ENCODE measurements around the gene STX2. TPM values are rescaled to one million over a fixed set of nuclear protein-coding genes. Genes with fewer than 3 reads are reported as not detected.

STX2 gene
- total RNA-seq, 2 experiments from 2014 or later, result 13.4 to 14.1 TPM

DNA sequence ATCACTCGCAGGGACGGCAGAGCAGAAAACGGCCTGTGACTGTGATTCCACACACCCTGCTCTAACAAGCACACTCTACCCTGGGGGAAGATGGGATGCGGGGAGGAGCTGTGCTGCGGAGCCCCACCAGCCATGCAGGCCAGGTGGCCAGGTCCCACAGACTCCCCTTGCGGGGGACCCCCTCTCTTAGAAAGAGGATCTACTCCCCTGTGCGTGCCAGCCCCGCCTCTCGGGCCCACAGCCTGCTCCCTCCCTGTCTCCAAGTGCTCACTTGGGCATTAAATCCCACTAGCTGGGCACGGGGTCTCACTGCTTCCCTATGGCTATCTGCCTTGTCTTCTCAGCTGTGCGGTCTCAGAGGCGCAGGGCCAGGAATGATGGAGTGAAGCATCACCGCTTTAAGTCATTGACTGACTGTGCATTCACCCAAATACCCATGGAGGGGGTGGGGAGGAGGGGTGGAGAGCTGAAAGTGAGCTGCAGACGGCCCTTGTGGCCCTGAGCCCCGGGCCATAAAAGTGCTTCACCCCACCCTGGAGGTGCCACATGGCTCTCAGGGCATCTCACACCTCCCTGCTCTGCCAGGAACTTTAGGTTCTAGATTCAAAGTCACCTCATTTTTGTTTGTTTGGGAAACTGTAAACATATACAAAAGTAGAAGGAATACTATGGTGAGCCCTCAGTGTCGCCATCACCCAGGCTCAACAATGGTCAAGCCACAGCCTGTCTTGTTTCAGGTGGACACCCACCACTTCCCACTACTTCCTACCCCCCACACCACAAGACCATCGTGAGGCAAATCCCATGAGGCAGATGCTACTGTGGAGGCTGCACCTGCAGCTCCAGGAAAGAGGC lies 9.4 kb downstream of the STX2 start:
- peaks cover 25% of the 10 kb centered on the region for H3K4me1 Mint-ChIP-seq (ENCODE audit: low read depth)
- Histone ChIP-seq H3K27ac (ENCODE audit: low read depth in 1 of 2, low read length in 2 of 2) (no peak overlapping the region), H3K27me3 (ENCODE audit: control insufficient read depth in 1 of 2, insufficient read depth in 2 of 2, low read length in 2 of 2) (no peaks in the 10 kb centered on the region), H3K4me1 (ENCODE audit: insufficient read depth, low read length) (peaks cover 11% of the 10 kb centered on the region), H3K9me3 (ENCODE audit: control insufficient read depth in 1 of 2, insufficient read depth in 1 of 2, low read length in 2 of 2) (no peaks in the 10 kb centered on the region), H3K36me3 (ENCODE audit: insufficient read depth, low read length) (no peaks in the 10 kb centered on the region), H3K4me3 (ENCODE audit: low read length) (no peak overlapping the region)
- no peak for ATAC-seq (ENCODE audit: poor library complexity)
- H3K4me3 Mint-ChIP-seq, result no peak overlapping the region
- TF ChIP-seq, protein P1, sequence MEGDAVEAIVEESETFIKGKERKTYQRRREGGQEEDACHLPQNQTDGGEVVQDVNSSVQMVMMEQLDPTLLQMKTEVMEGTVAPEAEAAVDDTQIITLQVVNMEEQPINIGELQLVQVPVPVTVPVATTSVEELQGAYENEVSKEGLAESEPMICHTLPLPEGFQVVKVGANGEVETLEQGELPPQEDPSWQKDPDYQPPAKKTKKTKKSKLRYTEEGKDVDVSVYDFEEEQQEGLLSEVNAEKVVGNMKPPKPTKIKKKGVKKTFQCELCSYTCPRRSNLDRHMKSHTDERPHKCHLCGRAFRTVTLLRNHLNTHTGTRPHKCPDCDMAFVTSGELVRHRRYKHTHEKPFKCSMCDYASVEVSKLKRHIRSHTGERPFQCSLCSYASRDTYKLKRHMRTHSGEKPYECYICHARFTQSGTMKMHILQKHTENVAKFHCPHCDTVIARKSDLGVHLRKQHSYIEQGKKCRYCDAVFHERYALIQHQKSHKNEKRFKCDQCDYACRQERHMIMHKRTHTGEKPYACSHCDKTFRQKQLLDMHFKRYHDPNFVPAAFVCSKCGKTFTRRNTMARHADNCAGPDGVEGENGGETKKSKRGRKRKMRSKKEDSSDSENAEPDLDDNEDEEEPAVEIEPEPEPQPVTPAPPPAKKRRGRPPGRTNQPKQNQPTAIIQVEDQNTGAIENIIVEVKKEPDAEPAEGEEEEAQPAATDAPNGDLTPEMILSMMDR (IDR thresholded peaks at IDR 0.05), result no peak
- no peaks in the 10 kb centered on the region for H3K36me3 Mint-ChIP-seq (ENCODE audit: low read depth)
- H3K27ac Mint-ChIP-seq, result no peak overlapping the region
- H3K9me3 Mint-ChIP-seq, result no peaks in the 10 kb centered on the region
- ChIA-PET CTCF (no interaction called here), POLR2A (no interaction called here)
- H3K27me3 Mint-ChIP-seq, result no peaks in the 10 kb centered on the region
- intact Hi-C loops (cut with DNase I, micrococcal nuclease), result loop anchor here in 1 of 2 experiments (10.0 kb wide), 1 partner anchor 885 kb away; the partner anchor contains the start of gene SFSWAP
- no peak for DNase-seq

DNA sequence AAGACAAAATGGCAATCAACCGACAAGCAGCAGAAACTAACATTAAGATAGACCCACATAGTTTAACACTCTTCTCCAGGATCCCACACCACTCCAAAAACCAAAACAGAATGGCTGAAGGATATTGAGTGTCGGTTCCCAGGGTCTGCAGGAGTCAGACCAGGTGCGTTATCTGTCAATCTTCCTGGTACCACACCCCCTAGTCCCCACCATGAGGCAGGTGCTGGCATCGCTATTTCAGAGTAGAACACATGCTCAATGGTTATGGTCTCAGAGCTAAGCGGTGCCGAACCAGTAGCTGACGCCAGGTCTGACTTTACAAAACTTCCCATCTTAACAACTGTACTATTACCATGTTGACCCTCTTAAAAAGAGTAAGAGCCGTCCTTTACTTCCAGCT lies 10.2 kb downstream of the STX2 start:
- DNase-seq (no peak), ATAC-seq (ENCODE audit: poor library complexity) (no peak)
- H3K27me3 Mint-ChIP-seq, result no peaks in the 10 kb centered on the region
- TF ChIP-seq, protein P1 (IDR thresholded peaks at IDR 0.05), result no peak
- Histone ChIP-seq H3K36me3 (ENCODE audit: insufficient read depth, low read length) (no peaks in the 10 kb centered on the region), H3K27ac (ENCODE audit: low read depth in 1 of 2, low read length in 2 of 2) (no peak overlapping the region), H3K9me3 (ENCODE audit: control insufficient read depth in 1 of 2, insufficient read depth in 1 of 2, low read length in 2 of 2) (no peaks in the 10 kb centered on the region), H3K4me3 (ENCODE audit: low read length) (no peak overlapping the region), H3K4me1 (ENCODE audit: insufficient read depth, low read length) (peaks cover 11% of the 10 kb centered on the region), H3K27me3 (ENCODE audit: control insufficient read depth in 1 of 2, insufficient read depth in 2 of 2, low read length in 2 of 2) (no peaks in the 10 kb centered on the region)
- no peak overlapping the region for H3K4me3 Mint-ChIP-seq
- no peaks in the 10 kb centered on the region for H3K9me3 Mint-ChIP-seq
- H3K36me3 Mint-ChIP-seq (ENCODE audit: low read depth), result no peaks in the 10 kb centered on the region
- H3K4me1 Mint-ChIP-seq (ENCODE audit: low read depth), result peaks cover 25% of the 10 kb centered on the region
- no peak overlapping the region for H3K27ac Mint-ChIP-seq
- ChIA-PET POLR2A (no interaction called here), CTCF (no interaction called here)
- intact Hi-C loops (cut with DNase I, micrococcal nuclease), result loop anchor here in 1 of 2 experiments (10.0 kb wide), 1 partner anchor 886 kb away; the partner anchor contains the start of gene SFSWAP

DNA sequence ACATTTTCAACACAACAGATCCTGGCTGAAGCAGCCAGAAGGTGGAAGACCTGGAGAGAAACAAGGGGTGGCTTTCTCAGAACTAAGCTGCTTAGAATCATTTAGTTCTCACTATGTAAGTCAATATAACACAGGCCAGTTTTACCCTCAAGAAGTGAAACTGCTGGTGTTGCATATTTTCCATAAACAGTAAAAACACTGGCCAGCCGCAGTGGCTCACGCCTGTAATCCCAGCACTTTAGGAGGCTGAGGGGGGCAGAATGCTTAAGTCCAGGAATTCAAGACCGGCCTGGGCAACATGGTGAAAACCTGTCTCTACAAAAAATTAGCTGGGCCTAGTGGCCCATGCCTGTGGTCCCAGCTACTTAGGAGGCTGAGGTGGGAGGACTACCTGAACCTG lies 11.6 kb downstream of the STX2 start:
- DNase-seq (no peak), ATAC-seq (ENCODE audit: poor library complexity) (no peak)
- no peak overlapping the region for H3K4me3 Mint-ChIP-seq
- H3K4me1 Mint-ChIP-seq (ENCODE audit: low read depth), result peaks cover 15% of the 10 kb centered on the region
- intact Hi-C loops (cut with DNase I, micrococcal nuclease), result loop anchor here in 1 of 2 experiments (10.0 kb wide), 1 partner anchor 887 kb away; the partner anchor contains the start of gene SFSWAP
- no peaks in the 10 kb centered on the region for H3K27me3 Mint-ChIP-seq
- H3K4me3 ChIP-seq (ENCODE audit: low read length), result no peak overlapping the region
- ChIA-PET CTCF (interaction anchor here (1.2 kb wide), 1 partner anchor 305 kb away, joined by 4 read pairs; no protein-coding TSS in a partner anchor), POLR2A (interaction anchor here (1.0 to 1.7 kb wide), 2 partner anchors 9 to 43 kb away, joined by 3 to 4 read pairs; no protein-coding TSS in a partner anchor)
- H3K27ac ChIP-seq (ENCODE audit: low read depth in 1 of 2, low read length in 2 of 2), result no peak overlapping the region
- H3K27ac Mint-ChIP-seq, result no peak overlapping the region
- TF ChIP-seq, protein P1 (IDR thresholded peaks at IDR 0.05), result no peak
- peaks cover 7% of the 10 kb centered on the region for H3K4me1 ChIP-seq (ENCODE audit: insufficient read depth, low read length)
- H3K27me3 ChIP-seq (ENCODE audit: control insufficient read depth in 1 of 2, insufficient read depth in 2 of 2, low read length in 2 of 2), result no peaks in the 10 kb centered on the region
- no peaks in the 10 kb centered on the region for H3K9me3 ChIP-seq (ENCODE audit: control insufficient read depth in 1 of 2, insufficient read depth in 1 of 2, low read length in 2 of 2)
- H3K9me3 Mint-ChIP-seq, result no peaks in the 10 kb centered on the region
- H3K36me3 Mint-ChIP-seq (ENCODE audit: low read depth), result peaks cover 13% of the 10 kb centered on the region
- peaks cover 8% of the 10 kb centered on the region for H3K36me3 ChIP-seq (ENCODE audit: insufficient read depth, low read length)
